ENCODE measurements around the gene ACKR2. TPM values are rescaled to one million over a fixed set of nuclear protein-coding genes. Genes with fewer than 3 reads are reported as not detected.
A peak's percentile ranks its signal among the peaks of the same experiment; 100 is the strongest.
"Not testable (repeated sequence)": the region's sequence is repeated elsewhere in the genome, so short reads cannot be mapped to it uniquely, and the experiment has no call there.

Gene ACKR2
- total RNA-seq, 1 experiment from 2014 or later: 0.61 TPM

DNA sequence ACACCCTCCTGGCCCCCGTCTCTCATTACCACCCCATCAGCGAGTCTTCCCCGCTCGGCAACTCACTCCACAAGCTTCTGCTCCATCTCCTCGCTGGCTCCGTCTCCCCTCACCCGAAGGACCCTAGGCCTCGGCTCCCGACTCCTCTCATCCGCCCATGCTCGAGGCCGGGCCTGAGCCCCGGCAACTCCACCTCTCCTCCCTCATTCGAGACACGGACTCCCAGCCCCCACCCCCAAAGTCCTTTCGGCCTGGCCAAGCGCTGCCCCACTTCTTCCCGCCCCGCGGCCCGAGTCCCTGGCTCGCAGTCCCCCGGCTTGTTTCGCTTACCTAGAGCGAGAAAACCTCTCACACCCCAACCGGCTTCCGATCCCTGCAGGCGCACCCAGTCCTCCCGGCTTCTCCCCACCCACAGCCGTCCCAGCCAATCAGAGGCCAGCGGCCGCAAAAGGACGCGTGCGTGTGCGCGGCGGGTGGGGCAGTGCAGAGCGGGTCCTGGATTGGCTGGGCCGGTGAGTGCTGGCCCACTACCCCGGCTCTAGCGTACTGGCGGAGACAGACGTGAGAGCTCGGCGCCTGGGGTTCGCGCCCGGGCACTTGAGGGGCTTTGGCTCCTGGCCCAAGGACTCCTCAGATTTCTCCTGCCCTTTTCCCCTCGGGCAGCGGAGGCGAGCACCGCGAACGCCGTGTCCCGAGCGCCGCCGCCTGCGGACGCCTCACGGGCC, 5.0 kb upstream of the ACKR2 start, which contains the start of gene HIGD1A:
Gene HIGD1A (minus strand): TSS at position 385 of the 725 bp plus-strand sequence. CDS start 10,237 bp downstream, outside the sequence.
- peak; percentile 97 for DNase-seq (ENCODE audit: unreplicated experiment)
- TF ChIP-seq, protein P1, sequence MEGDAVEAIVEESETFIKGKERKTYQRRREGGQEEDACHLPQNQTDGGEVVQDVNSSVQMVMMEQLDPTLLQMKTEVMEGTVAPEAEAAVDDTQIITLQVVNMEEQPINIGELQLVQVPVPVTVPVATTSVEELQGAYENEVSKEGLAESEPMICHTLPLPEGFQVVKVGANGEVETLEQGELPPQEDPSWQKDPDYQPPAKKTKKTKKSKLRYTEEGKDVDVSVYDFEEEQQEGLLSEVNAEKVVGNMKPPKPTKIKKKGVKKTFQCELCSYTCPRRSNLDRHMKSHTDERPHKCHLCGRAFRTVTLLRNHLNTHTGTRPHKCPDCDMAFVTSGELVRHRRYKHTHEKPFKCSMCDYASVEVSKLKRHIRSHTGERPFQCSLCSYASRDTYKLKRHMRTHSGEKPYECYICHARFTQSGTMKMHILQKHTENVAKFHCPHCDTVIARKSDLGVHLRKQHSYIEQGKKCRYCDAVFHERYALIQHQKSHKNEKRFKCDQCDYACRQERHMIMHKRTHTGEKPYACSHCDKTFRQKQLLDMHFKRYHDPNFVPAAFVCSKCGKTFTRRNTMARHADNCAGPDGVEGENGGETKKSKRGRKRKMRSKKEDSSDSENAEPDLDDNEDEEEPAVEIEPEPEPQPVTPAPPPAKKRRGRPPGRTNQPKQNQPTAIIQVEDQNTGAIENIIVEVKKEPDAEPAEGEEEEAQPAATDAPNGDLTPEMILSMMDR (IDR thresholded peaks at IDR 0.05; ENCODE audit: unreplicated experiment): no peak
- H3K4me3 Mint-ChIP-seq (ENCODE audit: unreplicated experiment): peak within 1 kb of the TSS; percentile 92
- intact Hi-C loops (cut with micrococcal nuclease): loop anchor here (5.0 kb wide), 1 partner anchor 33 kb away; no protein-coding TSS in a partner anchor
- H3K27ac Mint-ChIP-seq (ENCODE audit: low read depth, unreplicated experiment): peak within 1 kb of the TSS; percentile 90
- H3K4me1 Mint-ChIP-seq (ENCODE audit: insufficient read depth, unreplicated experiment): peaks cover 22% of the 10 kb centered on the region
- BruUV-seq (replicated peaks): no TSS peak
- peaks cover 32% of the 10 kb centered on the region for H3K36me3 Mint-ChIP-seq (ENCODE audit: insufficient read depth, unreplicated experiment)
- H3K27me3 Mint-ChIP-seq (ENCODE audit: insufficient read depth, unreplicated experiment): no peaks in the 10 kb centered on the region
- no peaks in the 10 kb centered on the region for H3K9me3 Mint-ChIP-seq (ENCODE audit: unreplicated experiment)
- ChIA-PET POLR2A (interaction anchor here (0.6 to 7.3 kb wide), 23 partner anchors 10 to 895 kb away, joined by 3 to 104 read pairs (median 8); partner anchors contain the start of genes NKTR, SEC22C and SS18L2), CTCF (interaction anchor here (0.6 to 1.6 kb wide), 5 partner anchors 9 to 26 kb away, joined by 3 to 5 read pairs (median 3); no protein-coding TSS in a partner anchor)

DNA sequence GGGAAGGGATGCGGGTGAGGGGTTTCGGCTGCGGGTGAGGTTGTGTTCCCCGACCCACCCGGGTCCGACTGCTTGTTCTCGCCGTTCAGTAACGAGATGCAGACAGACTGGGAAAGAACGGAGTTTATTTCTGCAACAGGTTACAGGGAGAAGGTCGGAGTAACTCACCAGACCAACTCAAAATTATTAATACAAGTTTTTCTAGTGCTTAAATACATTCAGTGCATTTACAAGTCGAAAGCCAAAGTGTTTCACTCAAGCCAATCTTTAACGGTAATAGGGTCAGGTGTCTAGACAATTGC, 4.5 kb upstream of the ACKR2 start:
- peak overlapping the region; percentile 92 for H3K4me3 Mint-ChIP-seq (ENCODE audit: unreplicated experiment)
- intact Hi-C loops (cut with micrococcal nuclease): loop anchor here (5.0 kb wide), 1 partner anchor 33 kb away; no protein-coding TSS in a partner anchor
- ChIA-PET CTCF (interaction anchor here (0.6 to 1.6 kb wide), 3 partner anchors 10 to 26 kb away, joined by 3 to 5 read pairs (median 3); no protein-coding TSS in a partner anchor), POLR2A (interaction anchor here (0.6 to 7.3 kb wide), 13 partner anchors 10 to 895 kb away, joined by 3 to 104 read pairs (median 16); no protein-coding TSS in a partner anchor)
- peaks cover 32% of the 10 kb centered on the region for H3K36me3 Mint-ChIP-seq (ENCODE audit: insufficient read depth, unreplicated experiment)
- H3K4me1 Mint-ChIP-seq (ENCODE audit: insufficient read depth, unreplicated experiment): peaks cover 22% of the 10 kb centered on the region
- TSS peak; percentile 86 for BruUV-seq (replicated peaks)
- H3K9me3 Mint-ChIP-seq (ENCODE audit: unreplicated experiment): no peaks in the 10 kb centered on the region
- no peaks in the 10 kb centered on the region for H3K27me3 Mint-ChIP-seq (ENCODE audit: insufficient read depth, unreplicated experiment)
- TF ChIP-seq, protein P1 (IDR thresholded peaks at IDR 0.05; ENCODE audit: unreplicated experiment): no peak
- DNase-seq (ENCODE audit: unreplicated experiment): no peak
- H3K27ac Mint-ChIP-seq (ENCODE audit: low read depth, unreplicated experiment): peak overlapping the region; percentile 90

GRCh38 chr3:42805141-42805821, 4.0 kb upstream of the ACKR2 start:
- TF ChIP-seq, protein P1 (IDR thresholded peaks at IDR 0.05; ENCODE audit: unreplicated experiment): no peak
- Mint-ChIP-seq H3K36me3 (ENCODE audit: insufficient read depth, unreplicated experiment) (peaks cover 32% of the 10 kb centered on the region), H3K27me3 (ENCODE audit: insufficient read depth, unreplicated experiment) (no peaks in the 10 kb centered on the region), H3K9me3 (ENCODE audit: unreplicated experiment) (no peaks in the 10 kb centered on the region), H3K27ac (ENCODE audit: low read depth, unreplicated experiment) (peak overlapping the region; percentile 90), H3K4me1 (ENCODE audit: insufficient read depth, unreplicated experiment) (peaks cover 20% of the 10 kb centered on the region), H3K4me3 (ENCODE audit: unreplicated experiment) (peak overlapping the region; percentile 92)
- CTCF ChIA-PET: interaction anchor here (0.5 to 1.6 kb wide), 3 partner anchors 10 to 25 kb away, joined by 3 to 5 read pairs (median 3); no protein-coding TSS in a partner anchor
- BruUV-seq (replicated peaks): no TSS peak
- intact Hi-C loops (cut with micrococcal nuclease): no loop called here
- POLR2A ChIA-PET: interaction anchor here (0.6 to 7.3 kb wide), 14 partner anchors 9 to 896 kb away, joined by 3 to 104 read pairs (median 13); no protein-coding TSS in a partner anchor
- DNase-seq (ENCODE audit: unreplicated experiment): no peak

- POLR2A ChIA-PET: interaction anchor here (1.2 to 7.3 kb wide), 3 partner anchors 13 to 218 kb away, joined by 5 to 104 read pairs (median 6); partner anchors contain the start of gene SS18L2
- H3K27ac Mint-ChIP-seq (ENCODE audit: low read depth, unreplicated experiment): no peak overlapping the region
- no peak overlapping the region for H3K4me3 Mint-ChIP-seq (ENCODE audit: unreplicated experiment)
- TF ChIP-seq, protein P1 (IDR thresholded peaks at IDR 0.05; ENCODE audit: unreplicated experiment): no peak
- intact Hi-C loops (cut with micrococcal nuclease): no loop called here
- BruUV-seq (replicated peaks): no TSS peak
- H3K27me3 Mint-ChIP-seq (ENCODE audit: insufficient read depth, unreplicated experiment): no peaks in the 10 kb centered on the region
- CTCF ChIA-PET: interaction anchor here (0.5 to 2.1 kb wide), 6 partner anchors 10 to 182 kb away, joined by 3 to 5 read pairs (median 4); no protein-coding TSS in a partner anchor
- no peaks in the 10 kb centered on the region for H3K9me3 Mint-ChIP-seq (ENCODE audit: unreplicated experiment)
- DNase-seq (ENCODE audit: unreplicated experiment): no peak
- peaks cover 14% of the 10 kb centered on the region for H3K36me3 Mint-ChIP-seq (ENCODE audit: insufficient read depth, unreplicated experiment)
- H3K4me1 Mint-ChIP-seq (ENCODE audit: insufficient read depth, unreplicated experiment): peaks cover 3% of the 10 kb centered on the region
These were observed 1.3 kb upstream of the ACKR2 start for GRCh38 chr3:42807929-42808328.

GRCh38 chr3:42810706-42811105, 1.5 kb downstream of the ACKR2 start:
- H3K36me3 Mint-ChIP-seq (ENCODE audit: insufficient read depth, unreplicated experiment); H3K27me3 Mint-ChIP-seq (ENCODE audit: insufficient read depth, unreplicated experiment); intact Hi-C loops (cut with micrococcal nuclease); BruUV-seq (replicated peaks); POLR2A ChIA-PET; H3K9me3 Mint-ChIP-seq (ENCODE audit: unreplicated experiment); H3K27ac Mint-ChIP-seq (ENCODE audit: low read depth, unreplicated experiment); DNase-seq (ENCODE audit: unreplicated experiment); H3K4me3 Mint-ChIP-seq (ENCODE audit: unreplicated experiment): not testable (repeated sequence)
- peaks cover 11% of the 10 kb centered on the region for H3K4me1 Mint-ChIP-seq (ENCODE audit: insufficient read depth, unreplicated experiment)
- CTCF ChIA-PET: interaction anchor here (0.6 to 0.7 kb wide), 2 partner anchors 31 to 63 kb away, joined by 4 read pairs; no protein-coding TSS in a partner anchor

Data from MCF 10A (cell line).